ENCODE results near the gene ZZZ3. TPM values are rescaled to one million over a fixed set of nuclear protein-coding genes. Genes with fewer than 3 reads are reported as not detected.

Gene ZZZ3
- total RNA-seq, 5 donors from 2014 or later (not counting 1 experiment from before 2014, with no cell fraction given): 48.6 to 64.2 (median 57.0) TPM

- H3K27me3 ChIP-seq (replicated peaks in 1 of 2; ENCODE audit: control insufficient read depth in 2 of 2, extremely low read depth in 1 of 2, insufficient read depth in 2 of 2, low read length in 1 of 2): no peaks in the 10 kb centered on the region
- H3K4me3 ChIP-seq (ENCODE audit: control insufficient read depth in 1 of 2, extremely low read depth in 1 of 2, low read length in 1 of 2): no peak overlapping the region
- no peaks in the 10 kb centered on the region for H3K4me1 ChIP-seq (ENCODE audit: control insufficient read depth in 1 of 2, extremely low read depth in 1 of 2, insufficient read depth in 2 of 2, low read length in 2 of 2)
- ChIA-PET CTCF (interaction anchor here in 1 of 2 donors (0.7 kb wide), 1 partner anchor 981 kb away, joined by 3 read pairs; the partner anchor contains the start of gene IFI44L), POLR2A (interaction anchor here (0.6 kb wide), 2 partner anchors 10 to 1097 kb away, joined by 3 to 4 read pairs; no protein-coding TSS in a partner anchor)
- H3K36me3 ChIP-seq (ENCODE audit: control insufficient read depth in 2 of 2, extremely low read depth in 1 of 2, insufficient read depth in 1 of 2, low read length in 1 of 2): peaks cover 0 to 34% of the 10 kb centered on the region in 2 donors
- Mint-ChIP-seq H3K4me1 (peaks cover 11 to 33% (median 24%) of the 10 kb centered on the region in 3 donors), H3K4me3 (no peak overlapping the region), H3K27me3 (no peaks in the 10 kb centered on the region), H3K27ac (no peak overlapping the region), H3K9me3 (no peaks in the 10 kb centered on the region), H3K36me3 (peaks cover 36% of the 10 kb centered on the region)
- ATAC-seq (replicated peaks in 1 of 4): no peak
- no peaks in the 10 kb centered on the region for H3K9me3 ChIP-seq
- no CpG with 5 or more reads among the region's 4 CpGs for WGBS (ENCODE audit: insufficient coverage)
- DNase-seq: no peak
- no peak overlapping the region for H3K27ac ChIP-seq (ENCODE audit: low read length)
These were observed 42.8 kb downstream of the ZZZ3 start for GRCh38 chr1:77639557-77640069.

GRCh38 chr1:77639056-77639455, 43.4 kb downstream of the ZZZ3 start:
- Mint-ChIP-seq H3K9me3 (no peaks in the 10 kb centered on the region), H3K27me3 (no peaks in the 10 kb centered on the region), H3K4me1 (peaks cover 11 to 30% (median 22%) of the 10 kb centered on the region in 3 donors), H3K36me3 (peaks cover 39% of the 10 kb centered on the region), H3K4me3 (no peak overlapping the region), H3K27ac (no peak overlapping the region)
- H3K4me3 ChIP-seq (ENCODE audit: control insufficient read depth in 1 of 2, extremely low read depth in 1 of 2, low read length in 1 of 2): no peak overlapping the region
- H3K27ac ChIP-seq (ENCODE audit: low read length): no peak overlapping the region
- H3K27me3 ChIP-seq (replicated peaks in 1 of 2; ENCODE audit: control insufficient read depth in 2 of 2, extremely low read depth in 1 of 2, insufficient read depth in 2 of 2, low read length in 1 of 2): no peaks in the 10 kb centered on the region
- ATAC-seq (replicated peaks in 1 of 4) (no peak), DNase-seq (no peak)
- peaks cover 0 to 34% of the 10 kb centered on the region in 2 donors for H3K36me3 ChIP-seq (ENCODE audit: control insufficient read depth in 2 of 2, extremely low read depth in 1 of 2, insufficient read depth in 1 of 2, low read length in 1 of 2)
- no peaks in the 10 kb centered on the region for H3K4me1 ChIP-seq (ENCODE audit: control insufficient read depth in 1 of 2, extremely low read depth in 1 of 2, insufficient read depth in 2 of 2, low read length in 2 of 2)
- WGBS (ENCODE audit: insufficient coverage): no CpG with 5 or more reads among the region's 3 CpGs
- POLR2A ChIA-PET: interaction anchor here (0.6 kb wide), 2 partner anchors 10 to 1096 kb away, joined by 3 to 4 read pairs; no protein-coding TSS in a partner anchor
- CTCF ChIA-PET: interaction anchor here in 1 of 2 donors (0.7 kb wide), 2 partner anchors 981 to 1081 kb away, joined by 3 read pairs; partner anchors contain the start of gene IFI44L
- H3K9me3 ChIP-seq: no peaks in the 10 kb centered on the region

GRCh38 chr1:77636864-77637263, 45.6 kb downstream of the ZZZ3 start:
- Histone ChIP-seq H3K27me3 (replicated peaks in 1 of 2; ENCODE audit: control insufficient read depth in 2 of 2, extremely low read depth in 1 of 2, insufficient read depth in 2 of 2, low read length in 1 of 2) (no peaks in the 10 kb centered on the region), H3K4me1 (ENCODE audit: control insufficient read depth in 1 of 2, extremely low read depth in 1 of 2, insufficient read depth in 2 of 2, low read length in 2 of 2) (no peaks in the 10 kb centered on the region), H3K4me3 (ENCODE audit: control insufficient read depth in 1 of 2, extremely low read depth in 1 of 2, low read length in 1 of 2) (no peak overlapping the region), H3K27ac (ENCODE audit: low read length) (no peak overlapping the region), H3K36me3 (ENCODE audit: control insufficient read depth in 2 of 2, extremely low read depth in 1 of 2, insufficient read depth in 1 of 2, low read length in 1 of 2) (peaks cover 3 to 51% of the 10 kb centered on the region in 2 donors), H3K9me3 (no peaks in the 10 kb centered on the region)
- 100% methylated on average over 1 of the region's 4 CpGs for WGBS (ENCODE audit: insufficient coverage)
- ChIA-PET POLR2A (interaction anchor here in 1 of 2 donors (0.6 kb wide), 1 partner anchor 14 kb away, joined by 5 read pairs; no protein-coding TSS in a partner anchor), CTCF (no interaction called here)
- no peaks in the 10 kb centered on the region for H3K27me3 Mint-ChIP-seq
- H3K9me3 Mint-ChIP-seq: no peaks in the 10 kb centered on the region
- H3K27ac Mint-ChIP-seq: no peak overlapping the region
- H3K4me3 Mint-ChIP-seq: no peak overlapping the region
- ATAC-seq (replicated peaks in 1 of 4) (no peak), DNase-seq (no peak)
- H3K36me3 Mint-ChIP-seq: peaks cover 54% of the 10 kb centered on the region
- H3K4me1 Mint-ChIP-seq: peaks cover 13 to 19% (median 16%) of the 10 kb centered on the region in 3 donors

Other genes starting within 250 kb of the ZZZ3 start
- 10 to 100 TPM; 65.3 to 88.8 (median 76.3) TPM for gene USP33, start 77.2 kb upstream of the ZZZ3 start, total RNA-seq
- gene MIGA1, start 97.0 kb upstream of the ZZZ3 start, total RNA-seq: 10 to 100 TPM; 14.9 to 17.7 (median 16.1) TPM
- under 1 TPM; 0.26 to 0.50 (median 0.35) TPM for gene NEXN, start 206.0 kb upstream of the ZZZ3 start, total RNA-seq

Data from T-cell (primary cell).